GM12878 (cell line): ENCODE data around the gene ADGRD1. TPM values are rescaled to one million over a fixed set of nuclear protein-coding genes. Genes with fewer than 3 reads are reported as not detected.
"Not testable (repeated sequence)": the region's sequence is repeated elsewhere in the genome, so short reads cannot be mapped to it uniquely, and the experiment has no call there.

Experiments used
- ATAC-seq: fragments of 200-7000 bp; cut with Tn5 transposase; 3 replicates; pipeline ENCODE4 v1.9.1; 2020; ENCODE audit warnings: mild to moderate bottlenecking, moderate library complexity
- BruUV-seq: library from RNA; stranded (reverse); fragments of 400-500 nt; replicated peaks from 2 replicates; lab custom pipeline; 2021; lab: Mats Ljungman, UMichigan
- CTCF ChIA-PET: fragments of 300-600 bp; sonication (Branson Sonifier 250); formaldehyde crosslinking; extraction: SDS; loops from one replicate; lab custom pipeline; 2021; ENCODE audit warnings: inconsistent platforms; lab: Yijun Ruan, JAX
- POLR2A ChIA-PET: fragments of 350-600 bp; formaldehyde crosslinking; extraction: SDS; loops from one replicate; lab custom pipeline; 2021; ENCODE audit warnings: inconsistent platforms; lab: Charles Lee
- RAD21 ChIA-PET: fragments of 300-600 bp; sonication (Branson Sonifier 250); formaldehyde crosslinking; loops from one replicate; lab custom pipeline; 2023; ENCODE audit warnings: antibody characterized with exemption; ENCODE audit not compliant: unreplicated experiment; lab: Charles Lee
- SMC1A ChIA-PET: fragments of 300-600 bp; sonication (Branson Sonifier 250); formaldehyde crosslinking; loops from one replicate; lab custom pipeline; 2023; ENCODE audit not compliant: unreplicated experiment, uncharacterized antibody; lab: Charles Lee
- DNase-seq: peaks from one replicate; pipeline ENCODE4 v3.0.0-alpha.2; 2011; ENCODE audit warnings: low read depth, low spot score
- FAIRE-seq: peaks from 3 replicates; lab custom pipeline; 2011; peaks lifted over from hg19 to GRCh38; lab: Jason Lieb, UNC
- H2AFZ ChIP-seq: 2 replicates; pipeline ENCODE4 v1.6.0; 2011; ENCODE audit warnings: low read depth, low read length, control low read depth; ENCODE audit not compliant: control insufficient read depth
- H3K27ac ChIP-seq: 2 replicates; pipeline ENCODE4 v1.5.1; 2011; ENCODE audit warnings: control low read depth; ENCODE audit not compliant: control insufficient read depth, insufficient read depth
- H3K27me3 ChIP-seq, 2 experiments: replicated peaks in 1 of 2; 2 replicates each; pipeline versions ENCODE4 v1.6.0 to v1.6.1; 2011; ENCODE audit warnings: low read length in 1 of 2; ENCODE audit not compliant: control insufficient read depth in 2 of 2, insufficient read depth in 2 of 2
- H3K36me3 ChIP-seq, 2 experiments: 2 replicates each; pipeline ENCODE4 v1.5.1; 2011; ENCODE audit warnings: low read length in 1 of 2; ENCODE audit not compliant: control insufficient read depth in 2 of 2, insufficient read depth in 2 of 2
- H3K4me1 ChIP-seq: 2 replicates; pipeline ENCODE4 v1.6.1; 2011; ENCODE audit warnings: mild to moderate bottlenecking, low read length, moderate library complexity, mixed read lengths; ENCODE audit not compliant: control insufficient read depth, insufficient read depth
- H3K4me2 ChIP-seq: 2 replicates; pipeline ENCODE4 v1.6.0; 2011; ENCODE audit warnings: control low read depth; ENCODE audit not compliant: control insufficient read depth, insufficient read depth
- H3K4me3 ChIP-seq: fragments of 200-600 bp; sonication (generic); 2 replicates; pipeline ENCODE4 v1.5.1; 2016
- H3K79me2 ChIP-seq: 2 replicates; pipeline ENCODE4 v1.6.0; 2011; ENCODE audit warnings: low read length; ENCODE audit not compliant: control insufficient read depth, insufficient read depth
- H3K9ac ChIP-seq: 2 replicates; pipeline ENCODE4 v1.8.0; 2011; ENCODE audit warnings: low read length, control low read depth, mixed read lengths; ENCODE audit not compliant: control insufficient read depth, insufficient read depth
- H3K9me3 ChIP-seq: replicated peaks from 3 replicates; pipeline ENCODE4 v1.5.1; 2011; ENCODE audit warnings: mild to moderate bottlenecking, low read length; ENCODE audit not compliant: control insufficient read depth, insufficient read depth
- H4K20me1 ChIP-seq: 2 replicates; pipeline ENCODE4 v1.6.0; 2011; ENCODE audit not compliant: control insufficient read depth, insufficient read depth
- PKNOX1 ChIP-seq: fragments of 450-650 bp; IDR thresholded peaks from 2 replicates; pipeline ENCODE4 v1.6.1; 2016; ENCODE audit warnings: mild to moderate bottlenecking
- RFX5 ChIP-seq: IDR thresholded peaks from 2 replicates; pipeline ENCODE4 v1.6.1; 2011; ENCODE audit warnings: low read depth, low read length, improper control_type of control experiment
- ZNF217 ChIP-seq: fragments of 450-650 bp; IDR thresholded peaks from 2 replicates; pipeline ENCODE4 v1.6.1; 2017; ENCODE audit warnings: antibody characterized with exemption, mild to moderate bottlenecking
- WGBS: methylation state at CpG from one replicate; pipeline ENCODE4 v1.1.6; 2016; ENCODE audit warnings: low lambda C conversion rate; ENCODE audit not compliant: insufficient replicate concordance, insufficient coverage; ENCODE audit errors: missing lambda C conversion rate; 5-methylcytosine and 5-hydroxymethylcytosine counted together
- in situ Hi-C: fragments of 300-500 bp; cut with MboI; formaldehyde crosslinking; loops from 9 replicates; pipeline ENCODE4 v1.14.3; 2018; ENCODE audit warnings: mixed read lengths
- intact Hi-C: fragments of 100-400 bp; cut with micrococcal nuclease; formaldehyde crosslinking; loops from one replicate; pipeline ENCODE4 v1.14.2; 2022; ENCODE audit not compliant: unreplicated experiment
- polyA plus RNA-seq, 11 experiments: library from polyadenylated mRNA; depleted of rRNA in 4 of 11; unstranded in 6 of 11; stranded (reverse) in 5 of 11; fragments of >200 nt; fragmentation: Nextera tagmentation in 4 of 11; fragmentation: Illumina TruSeq in 1 of 11; extraction: Ambion mirVana in 4 of 11; extraction: Trizol in 1 of 11; gene quantifications; 1 replicate in 1 of 11; 2 replicates in 10 of 11; pipeline versions ENCODE4 v1.2.1 to v1.2.3, GENCODE V29; 2011 to 2016; ENCODE audit warnings: inconsistent platforms in 2 of 11, missing spikeins in 2 of 11, low read depth in 1 of 11
- total RNA-seq, 4 experiments: library from RNA; depleted of rRNA in 3 of 4; stranded (reverse); fragments of >200 nt in 3 of 4; fragmentation: Illumina TruSeq in 1 of 4; extraction: Trizol in 1 of 4; gene quantifications; 2 replicates each; pipeline versions ENCODE4 v1.2.1 to v1.2.3, GENCODE V29; 2013 to 2021
- TF ChIP-seq, protein P1 (sequence below): fragments of 450-650 bp; IDR thresholded peaks from 2 replicates; pipeline ENCODE4 v1.6.1; 2017; ENCODE audit warnings: mild to moderate bottlenecking

The ADGRD1 gene
- total and polyA plus RNA-seq, 10 of the 15 experiments (the other 5 are each of a cell fraction or from before 2014, with no cell fraction given), result 0.15 to 12.7 (median 1.2) TPM

DNA sequence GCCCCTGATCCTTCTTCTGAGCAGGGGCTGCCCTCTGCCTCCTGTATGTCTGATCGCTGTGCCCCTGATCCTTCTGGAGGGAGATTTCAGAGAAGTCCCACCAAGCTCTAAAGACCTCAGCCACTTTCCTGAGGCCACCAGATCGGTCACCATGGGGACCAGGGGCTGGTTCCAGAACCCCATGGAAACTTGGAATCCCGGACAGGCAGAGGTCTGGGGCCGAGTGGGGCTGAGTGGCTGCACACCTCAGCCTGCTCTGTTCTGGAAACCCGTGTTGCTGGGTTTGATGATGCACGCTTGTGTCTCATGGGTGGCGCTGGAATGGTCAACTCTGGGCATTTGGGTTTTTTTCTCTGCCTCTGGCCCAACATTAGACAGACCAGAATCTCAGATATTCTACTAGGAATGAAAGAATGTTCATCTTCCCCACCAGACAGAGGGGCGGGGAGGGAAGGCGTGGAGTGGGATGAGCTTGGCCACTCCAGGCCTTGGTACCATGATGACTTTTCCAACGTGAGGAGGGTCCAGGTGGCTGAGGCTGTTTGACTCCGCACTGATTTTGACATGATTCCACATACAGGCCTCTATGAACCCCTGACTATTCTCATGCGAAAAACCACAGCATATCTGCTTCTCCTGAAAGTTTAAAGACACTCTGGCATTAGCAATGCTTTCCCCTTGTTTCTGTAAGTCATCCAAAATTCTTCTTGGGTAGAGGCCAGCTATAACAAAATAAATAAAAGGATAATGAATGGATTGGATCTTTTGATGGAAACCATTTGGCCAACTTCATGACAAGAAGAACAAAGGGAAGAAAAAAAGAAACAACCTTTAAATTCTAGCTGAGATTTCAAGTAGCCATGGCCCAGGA, 114.5 kb downstream of the ADGRD1 start:
- TF ChIP-seq PKNOX1, result no peak
- TF ChIP-seq RFX5, result no peak
- TF ChIP-seq, protein P1, sequence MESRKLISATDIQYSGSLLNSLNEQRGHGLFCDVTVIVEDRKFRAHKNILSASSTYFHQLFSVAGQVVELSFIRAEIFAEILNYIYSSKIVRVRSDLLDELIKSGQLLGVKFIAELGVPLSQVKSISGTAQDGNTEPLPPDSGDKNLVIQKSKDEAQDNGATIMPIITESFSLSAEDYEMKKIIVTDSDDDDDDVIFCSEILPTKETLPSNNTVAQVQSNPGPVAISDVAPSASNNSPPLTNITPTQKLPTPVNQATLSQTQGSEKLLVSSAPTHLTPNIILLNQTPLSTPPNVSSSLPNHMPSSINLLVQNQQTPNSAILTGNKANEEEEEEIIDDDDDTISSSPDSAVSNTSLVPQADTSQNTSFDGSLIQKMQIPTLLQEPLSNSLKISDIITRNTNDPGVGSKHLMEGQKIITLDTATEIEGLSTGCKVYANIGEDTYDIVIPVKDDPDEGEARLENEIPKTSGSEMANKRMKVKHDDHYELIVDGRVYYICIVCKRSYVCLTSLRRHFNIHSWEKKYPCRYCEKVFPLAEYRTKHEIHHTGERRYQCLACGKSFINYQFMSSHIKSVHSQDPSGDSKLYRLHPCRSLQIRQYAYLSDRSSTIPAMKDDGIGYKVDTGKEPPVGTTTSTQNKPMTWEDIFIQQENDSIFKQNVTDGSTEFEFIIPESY, result no peak
- no peak for TF ChIP-seq ZNF217
- H2AFZ ChIP-seq, result no peak overlapping the region
- H3K9me3 ChIP-seq, result peaks cover 2% of the 10 kb centered on the region; the same call in 1 of the 3 replicates
- no peaks in the 10 kb centered on the region for H3K36me3 ChIP-seq
- ATAC-seq (no peak), FAIRE-seq (no peak), DNase-seq (no peak)
- POLR2A ChIA-PET, result no interaction called here
- H3K27ac ChIP-seq, result no peak overlapping the region
- H3K9ac ChIP-seq, result no peak overlapping the region
- no peaks in the 10 kb centered on the region for H3K27me3 ChIP-seq
- SMC1A ChIA-PET, result interaction anchor here (1.0 to 1.2 kb wide), 2 partner anchors 12 to 98 kb away, joined by 3 read pairs; no protein-coding TSS in a partner anchor
- RAD21 ChIA-PET, result no interaction called here
- H4K20me1 ChIP-seq, result no peaks in the 10 kb centered on the region
- in situ Hi-C loops (no loop called here), intact Hi-C loops (loop anchor here (2.0 kb wide), 1 partner anchor 25 kb away; no protein-coding TSS in a partner anchor)
- H3K4me3 ChIP-seq, result no peak overlapping the region
- WGBS, result 61% methylated on average over 11 of the region's 12 CpGs
- H3K4me1 ChIP-seq, result no peaks in the 10 kb centered on the region; the same call in 1 of the 2 replicates
- H3K79me2 ChIP-seq, result no peaks in the 10 kb centered on the region
- CTCF ChIA-PET, result interaction anchor here (1.1 to 2.0 kb wide), 2 partner anchors 37 to 65 kb away, joined by 3 to 13 read pairs; no protein-coding TSS in a partner anchor
- no TSS peak for BruUV-seq
- H3K4me2 ChIP-seq, result no peak overlapping the region

DNA sequence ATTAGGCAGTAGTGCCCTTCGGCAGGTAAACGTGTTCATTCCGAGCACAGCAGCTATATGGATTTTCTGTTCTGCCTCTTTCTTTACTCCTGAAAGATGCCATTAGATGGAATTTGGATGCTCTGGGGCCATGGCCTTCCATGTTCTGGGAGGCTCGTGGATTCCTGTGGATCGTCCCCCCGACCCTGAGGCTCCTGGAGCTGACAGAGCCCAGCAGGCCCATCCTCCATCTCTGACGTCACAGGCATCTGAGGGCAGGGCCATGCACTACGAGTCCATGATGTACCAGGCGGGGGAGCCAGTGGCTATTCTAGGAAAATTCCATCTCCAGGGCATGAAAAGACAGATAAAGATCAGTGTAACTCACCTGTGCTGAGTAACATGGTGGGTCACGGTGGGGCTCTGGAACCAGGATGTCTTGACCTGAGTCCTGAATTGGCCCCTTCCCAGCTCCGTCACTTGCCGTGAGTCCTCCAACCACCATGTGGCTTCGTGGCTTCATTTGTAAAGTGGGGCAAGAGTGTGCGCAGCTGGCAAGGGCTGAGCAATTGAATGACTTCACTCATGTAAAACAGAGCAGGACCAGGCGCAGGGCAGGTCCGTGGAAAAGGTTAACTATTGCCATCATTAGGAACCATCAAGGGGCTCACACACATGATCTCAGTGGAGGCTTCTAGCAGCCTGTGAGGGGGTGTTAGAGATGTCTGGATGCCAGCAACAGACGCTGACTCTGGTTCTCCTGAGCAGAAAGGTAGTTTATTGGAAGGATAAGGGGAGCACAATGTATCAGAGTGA, 115.4 kb downstream of the ADGRD1 start:
- H3K27me3 ChIP-seq, POLR2A ChIA-PET, H4K20me1 ChIP-seq, H3K27ac ChIP-seq, H2AFZ ChIP-seq, H3K4me1 ChIP-seq, H3K4me3 ChIP-seq, RAD21 ChIA-PET, DNase-seq, in situ Hi-C loops, H3K9me3 ChIP-seq, H3K9ac ChIP-seq, H3K79me2 ChIP-seq, BruUV-seq, H3K4me2 ChIP-seq, H3K36me3 ChIP-seq: not testable (repeated sequence)
- WGBS, result 43% methylated on average over 15 of the region's 17 CpGs
- ChIA-PET SMC1A (interaction anchor here (1.0 to 1.2 kb wide), 2 partner anchors 13 to 99 kb away, joined by 3 read pairs; no protein-coding TSS in a partner anchor), CTCF (interaction anchor here (1.1 to 2.0 kb wide), 2 partner anchors 36 to 64 kb away, joined by 3 to 13 read pairs; no protein-coding TSS in a partner anchor)
- peak; percentile 70 for ATAC-seq
- intact Hi-C loops, result loop anchor here (2.0 kb wide), 1 partner anchor 24 kb away; no protein-coding TSS in a partner anchor
- peak; percentile 23 for FAIRE-seq
